ENCODE measurements around the gene FAM149A. TPM values are rescaled to one million over a fixed set of nuclear protein-coding genes. Genes with fewer than 3 reads are reported as not detected.

Gene FAM149A
- total and polyA plus RNA-seq, 10 of the 15 experiments (the other 5 are each of a cell fraction or from before 2014, with no cell fraction given) = 0.38 to 1.9 (median 0.99) TPM

DNA sequence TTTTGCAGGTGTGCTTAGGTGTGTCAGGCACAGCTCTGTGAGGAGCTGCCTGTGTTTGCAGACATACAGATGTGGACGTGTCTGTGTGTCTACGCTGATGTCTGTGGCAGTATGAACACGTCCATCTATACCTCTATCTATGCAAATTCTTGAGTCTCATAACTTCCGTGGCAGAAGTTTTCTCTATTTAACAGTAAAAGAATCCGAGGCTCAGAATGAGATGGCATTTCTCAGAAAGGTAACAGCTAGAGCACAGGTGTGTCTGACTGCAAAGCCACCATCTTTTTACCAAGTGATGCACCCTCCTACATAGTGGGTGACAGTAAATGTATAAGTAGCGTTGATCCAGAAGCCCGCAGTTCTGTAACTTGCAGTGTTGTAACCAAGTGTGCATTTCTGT is 47.0 kb downstream of the FAM149A start:
- RAD21 ChIA-PET (ENCODE audit: unreplicated experiment) = no interaction called here
- Histone ChIP-seq H3K9ac (ENCODE audit: control insufficient read depth, insufficient read depth, low read length) (no peak overlapping the region), H2AFZ (ENCODE audit: control insufficient read depth, low read depth, low read length) (no peak overlapping the region), H4K20me1 (ENCODE audit: control insufficient read depth, insufficient read depth) (no peaks in the 10 kb centered on the region), H3K4me1 (ENCODE audit: control insufficient read depth, insufficient read depth, low read length) (no peaks in the 10 kb centered on the region), H3K4me2 (ENCODE audit: control insufficient read depth, insufficient read depth) (no peak overlapping the region), H3K27me3 (replicated peaks in 1 of 2; ENCODE audit: control insufficient read depth in 2 of 2, insufficient read depth in 2 of 2, low read length in 1 of 2) (no peaks in the 10 kb centered on the region), H3K4me3 (no peak overlapping the region), H3K9me3 (replicated peaks; ENCODE audit: control insufficient read depth, insufficient read depth, low read length) (no peaks in the 10 kb centered on the region), H3K36me3 (ENCODE audit: control insufficient read depth in 2 of 2, insufficient read depth in 2 of 2, low read length in 1 of 2) (no peaks in the 10 kb centered on the region), H3K27ac (ENCODE audit: control insufficient read depth, insufficient read depth) (no peak overlapping the region), H3K79me2 (ENCODE audit: control insufficient read depth, insufficient read depth, low read length) (no peaks in the 10 kb centered on the region)
- intact Hi-C loops (cut with micrococcal nuclease; ENCODE audit: unreplicated experiment) (no loop called here), in situ Hi-C loops (cut with MboI) (no loop called here)
- CTCF ChIA-PET = interaction anchor here (1.9 to 3.4 kb wide), 2 partner anchors 10 to 14 kb away, joined by 5 to 12 read pairs; no protein-coding TSS in a partner anchor
- ATAC-seq (no peak), FAIRE-seq (no peak), DNase-seq (ENCODE audit: low read depth, low spot score) (no peak)
- BruUV-seq (replicated peaks) = no TSS peak
- 8% methylated on average over 7 of the region's 7 CpGs for WGBS (ENCODE audit: insufficient coverage, insufficient replicate concordance, low lambda C conversion rate, missing lambda C conversion rate)
- POLR2A ChIA-PET = no interaction called here
- SMC1A ChIA-PET (ENCODE audit: uncharacterized antibody, unreplicated experiment) = no interaction called here
- TF ChIP-seq SKIL (IDR thresholded peaks at IDR 0.05; ENCODE audit: low read depth, poor library complexity, severe bottlenecking) = no peak
- no peak for TF ChIP-seq ETV6 (conservative IDR thresholded peaks at IDR 0.05 in 1 of 2, IDR thresholded peaks at IDR 0.05 in 1 of 2; ENCODE audit: borderline replicate concordance in 1 of 2, low read depth in 1 of 2)
- no peak for TF ChIP-seq ZNF384 (IDR thresholded peaks at IDR 0.05; ENCODE audit: borderline replicate concordance, low read depth, low read length)
- TF ChIP-seq POU2F2 (IDR thresholded peaks at IDR 0.05; ENCODE audit: borderline replicate concordance, low read depth, low read length) = no peak
- no peak for TF ChIP-seq NR2F1 (conservative IDR thresholded peaks at IDR 0.05)
- no peak for TF ChIP-seq RUNX3 (IDR thresholded peaks at IDR 0.05; ENCODE audit: low read length)
- TF ChIP-seq CEBPB (IDR thresholded peaks at IDR 0.05; ENCODE audit: borderline replicate concordance in 1 of 2, low read depth in 2 of 2, low read length in 2 of 2) = no peak
- no peak for TF ChIP-seq IKZF1 (conservative IDR thresholded peaks at IDR 0.05)
- no peak for TF ChIP-seq NFYB (IDR thresholded peaks at IDR 0.05; ENCODE audit: insufficient read depth, low read depth, low read length)
- TF ChIP-seq MYB (IDR thresholded peaks at IDR 0.05; ENCODE audit: borderline replicate concordance, low read depth, low read length) = no peak
- no peak for TF ChIP-seq CUX1 (IDR thresholded peaks at IDR 0.05; ENCODE audit: insufficient replicate concordance, low read depth, low read length)
- TF ChIP-seq LARP7 (IDR thresholded peaks at IDR 0.05) = no peak
- TF ChIP-seq CREM (IDR thresholded peaks at IDR 0.05; ENCODE audit: low read depth) = no peak
- no peak for TF ChIP-seq USF2 (IDR thresholded peaks at IDR 0.05; ENCODE audit: borderline replicate concordance, low read depth, low read length)

All from GM12878 (cell line).